ENCODE measurements around the gene TBL1X.

TBL1X gene

DNA sequence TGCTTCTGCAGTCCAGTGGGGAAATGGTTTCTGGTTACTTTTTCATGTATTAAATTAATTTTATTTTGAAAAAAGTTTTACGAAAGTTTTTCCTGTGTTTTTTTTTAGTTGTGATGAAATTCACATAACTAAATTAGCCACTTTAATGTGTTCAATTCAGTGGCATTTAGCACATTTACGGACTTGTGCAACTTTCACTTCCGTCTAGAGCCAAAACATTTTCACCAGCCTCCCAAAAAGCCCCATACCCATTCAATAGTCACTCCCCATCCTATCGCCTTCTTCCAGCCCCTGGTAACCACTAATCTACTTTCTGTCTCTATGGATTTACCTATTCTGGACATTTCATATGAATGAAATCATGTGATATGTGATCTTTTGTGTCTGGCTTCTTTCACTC lies 22.8 kb upstream of the TBL1X start:
- TF ChIP-seq REST (IDR thresholded peaks at IDR 0.05; ENCODE audit: insufficient read depth in 1 of 2, low read depth in 2 of 2, low read length in 2 of 2) (no peak), POLR2AphosphoS5 (IDR thresholded peaks at IDR 0.05; ENCODE audit: low read depth, low read length) (no peak), TAF1 (IDR thresholded peaks at IDR 0.05; ENCODE audit: borderline replicate concordance, insufficient read depth, low read length) (no peak), FOXP2 (optimal IDR thresholded peaks at IDR 0.05; ENCODE audit: borderline replicate concordance, extremely low read depth, extremely low read length, insufficient read depth) (no peak), SIN3A (IDR thresholded peaks at IDR 0.05; ENCODE audit: borderline replicate concordance, insufficient read depth, low read length) (no peak)

DNA sequence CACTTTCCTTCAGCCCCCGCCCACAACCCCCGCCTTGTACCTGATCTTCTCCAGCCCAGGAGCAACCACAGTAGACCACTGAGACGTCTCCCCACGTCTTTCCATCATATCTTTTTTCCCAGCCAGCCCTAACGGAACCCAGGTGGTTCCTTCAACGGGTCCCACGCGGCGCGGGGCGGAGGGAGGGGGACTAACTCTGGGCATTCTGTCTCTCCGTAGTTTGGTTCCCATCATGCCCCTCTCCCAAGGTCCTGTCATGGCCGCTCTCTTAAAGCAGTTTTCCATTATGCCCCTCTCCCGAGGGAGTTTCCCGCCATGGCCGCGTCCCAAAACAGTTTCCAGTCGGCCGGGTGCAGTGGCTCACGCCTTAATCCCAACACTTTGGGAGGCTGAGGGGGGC lies 21.5 kb upstream of the TBL1X start:
- TF ChIP-seq FOXP2 (optimal IDR thresholded peaks at IDR 0.05; ENCODE audit: borderline replicate concordance, extremely low read depth, extremely low read length, insufficient read depth) (no peak), POLR2AphosphoS5 (IDR thresholded peaks at IDR 0.05; ENCODE audit: low read depth, low read length) (no peak), SIN3A (IDR thresholded peaks at IDR 0.05; ENCODE audit: borderline replicate concordance, insufficient read depth, low read length) (no peak), REST (IDR thresholded peaks at IDR 0.05; ENCODE audit: insufficient read depth in 1 of 2, low read depth in 2 of 2, low read length in 2 of 2) (no peak), TAF1 (IDR thresholded peaks at IDR 0.05; ENCODE audit: borderline replicate concordance, insufficient read depth, low read length) (no peak)

DNA sequence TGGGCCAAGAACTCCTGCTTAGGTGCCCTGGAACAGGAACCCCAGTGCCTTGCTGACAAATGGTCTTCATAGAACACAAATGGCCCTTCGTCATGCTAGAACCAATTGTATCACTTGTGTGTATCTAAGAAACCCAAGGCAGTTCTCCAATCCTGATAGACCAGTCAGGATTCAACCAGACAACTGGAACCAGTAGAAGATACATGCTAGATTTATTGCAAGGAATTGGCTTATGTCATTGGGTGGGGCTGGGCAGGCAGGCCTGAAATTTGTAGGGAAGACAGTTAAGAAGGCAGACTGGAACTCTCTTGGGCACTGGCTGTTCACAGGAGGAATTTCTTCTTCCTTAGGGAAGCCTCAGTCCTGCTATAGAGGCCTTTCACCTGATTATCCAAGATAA lies 17.0 kb upstream of the TBL1X start:
- TF ChIP-seq REST (IDR thresholded peaks at IDR 0.05; ENCODE audit: insufficient read depth in 1 of 2, low read depth in 2 of 2, low read length in 2 of 2) (no peak), FOXP2 (optimal IDR thresholded peaks at IDR 0.05; ENCODE audit: borderline replicate concordance, extremely low read depth, extremely low read length, insufficient read depth) (no peak), SIN3A (IDR thresholded peaks at IDR 0.05; ENCODE audit: borderline replicate concordance, insufficient read depth, low read length) (no peak), TAF1 (IDR thresholded peaks at IDR 0.05; ENCODE audit: borderline replicate concordance, insufficient read depth, low read length) (no peak), POLR2AphosphoS5 (IDR thresholded peaks at IDR 0.05; ENCODE audit: low read depth, low read length) (no peak)

GRCh38 chrX:9456250-9457074 lies 8.4 kb upstream of the TBL1X start:
- TF ChIP-seq FOXP2 (optimal IDR thresholded peaks at IDR 0.05; ENCODE audit: borderline replicate concordance, extremely low read depth, extremely low read length, insufficient read depth), result no peak

GRCh38 chrX:9458516-9459078 lies 6.3 kb upstream of the TBL1X start:
- TF ChIP-seq FOXP2 (optimal IDR thresholded peaks at IDR 0.05; ENCODE audit: borderline replicate concordance, extremely low read depth, extremely low read length, insufficient read depth), result no peak
- no peak for TF ChIP-seq POLR2AphosphoS5 (IDR thresholded peaks at IDR 0.05; ENCODE audit: low read depth, low read length)
- no peak for TF ChIP-seq TAF1 (IDR thresholded peaks at IDR 0.05; ENCODE audit: borderline replicate concordance, insufficient read depth, low read length)
- TF ChIP-seq REST (IDR thresholded peaks at IDR 0.05; ENCODE audit: insufficient read depth in 1 of 2, low read depth in 2 of 2, low read length in 2 of 2), result no peak
- TF ChIP-seq SIN3A (IDR thresholded peaks at IDR 0.05; ENCODE audit: borderline replicate concordance, insufficient read depth, low read length), result no peak
